ENCODE measurements around the gene NR0B2. TPM values are rescaled to one million over a fixed set of nuclear protein-coding genes. Genes with fewer than 3 reads are reported as not detected.
A peak's percentile ranks its signal among the peaks of the same experiment; 100 is the strongest.

NR0B2 gene
- total and polyA plus RNA-seq, 12 donors = 2.7 to 14.7 (median 6.1) TPM

- intact Hi-C loops (cut with DNase I) = no loop called here
- peaks cover 0 to 28% (median 4%) of the 10 kb centered on the region in 9 donors for H3K4me1 ChIP-seq
- H3K9me3 ChIP-seq = no peaks in the 10 kb centered on the region
- H3K36me3 ChIP-seq = peaks cover 0 to 6% (median 0%) of the 10 kb centered on the region in 9 donors
- ATAC-seq (peak; percentile 30 to 79 (median 56)), DNase-seq (peak; percentile 53 to 66)
- H3K27me3 ChIP-seq = no peaks in the 10 kb centered on the region
- H3K27ac ChIP-seq = peak overlapping the region in 9 of 10 donors; percentile 44 to 96 (median 94)
- 37 to 44% methylated on average over 5 of the region's 5 CpGs for WGBS, 2 donors
- H3K4me3 ChIP-seq = no peak overlapping the region
- no peak for TF ChIP-seq CTCF (IDR thresholded peaks at IDR 0.05)
Observed at GRCh38 chr1:26915204-26915842, 1.5 kb upstream of the NR0B2 start.

GRCh38 chr1:26913389-26913753, 404 bp downstream of the NR0B2 start:
- peak overlapping the region; percentile 81 to 96 (median 94) for H3K27ac ChIP-seq
- intact Hi-C loops (cut with DNase I) = no loop called here
- no peak for TF ChIP-seq CTCF (IDR thresholded peaks at IDR 0.05)
- H3K9me3 ChIP-seq = no peaks in the 10 kb centered on the region
- WGBS, 2 donors = 39 to 50% methylated on average over 5 of the region's 5 CpGs
- no peaks in the 10 kb centered on the region for H3K27me3 ChIP-seq
- no peak for DNase-seq
- H3K4me3 ChIP-seq = peak overlapping the region; percentile 31 to 59 (median 52)
- peak in 6 of 8 donors; percentile 0 to 16 (median 5) for ATAC-seq
- H3K4me1 ChIP-seq = peaks cover 0 to 28% (median 4%) of the 10 kb centered on the region in 9 donors
- peaks cover 0 to 9% (median 0%) of the 10 kb centered on the region in 9 donors for H3K36me3 ChIP-seq

- TF ChIP-seq CTCF (IDR thresholded peaks at IDR 0.05) = no peak
- WGBS, 2 donors = 36 to 68% methylated on average over 2 of the region's 2 CpGs
Observed at GRCh38 chr1:26912147-26912490, 1.7 kb downstream of the NR0B2 start.

GRCh38 chr1:26911399-26912146, 2.2 kb downstream of the NR0B2 start:
- DNase-seq (no peak), ATAC-seq (no peak)
- Histone ChIP-seq H3K4me3 (peak overlapping the region in 3 of 10 donors; percentile 56 to 59 (median 59)), H3K27ac (no peak overlapping the region), H3K9me3 (no peaks in the 10 kb centered on the region), H3K27me3 (no peaks in the 10 kb centered on the region), H3K36me3 (peaks cover 0 to 9% (median 0%) of the 10 kb centered on the region in 9 donors), H3K4me1 (peaks cover 0 to 28% (median 4%) of the 10 kb centered on the region in 9 donors)
- intact Hi-C loops (cut with DNase I) = no loop called here
- TF ChIP-seq CTCF (IDR thresholded peaks at IDR 0.05) = no peak
- WGBS, 2 donors = 83 to 94% methylated on average over 8 of the region's 8 CpGs

More at GRCh38 chr1:26912147-26912490, 1.7 kb downstream of the NR0B2 start:
- ATAC-seq (no peak), DNase-seq (no peak)
- Histone ChIP-seq H3K27ac (peak overlapping the region in 1 of 10 donors; percentile 95), H3K36me3 (peaks cover 0 to 9% (median 0%) of the 10 kb centered on the region in 9 donors), H3K27me3 (no peaks in the 10 kb centered on the region), H3K4me1 (peaks cover 0 to 28% (median 4%) of the 10 kb centered on the region in 9 donors), H3K4me3 (peak overlapping the region in 9 of 10 donors; percentile 34 to 59 (median 56)), H3K9me3 (no peaks in the 10 kb centered on the region)
- intact Hi-C loops (cut with DNase I) = no loop called here
